Activated naive CD8-positive, alpha-beta T cell treated with anti-CD3 and anti-CD28 coated beads, Interleukin-2, amount 50 U/mL, for 24 hours (primary cell): ENCODE results near the gene RP9.
A peak's percentile ranks its signal among the peaks of the same experiment; 100 is the strongest.

ENCODE experiments used
- ATAC-seq: fragments of 150-1000 bp; cut with Tn5 transposase; one replicate; pipeline ENCODE4 v1.10.0; 2021
- DNase-seq: peaks from one replicate; pipeline ENCODE4 v3.0.0; 2021
- H3K27ac Mint-ChIP-seq: one replicate; pipeline ENCODE4 v1.8.0; 2021; ENCODE audit warnings: mild to moderate bottlenecking, mixed read lengths
- H3K27me3 Mint-ChIP-seq: one replicate; pipeline ENCODE4 v1.8.0; 2021; ENCODE audit warnings: mixed read lengths
- H3K36me3 Mint-ChIP-seq: one replicate; pipeline ENCODE4 v1.8.0; 2021; ENCODE audit warnings: low read depth, mixed read lengths
- H3K4me1 Mint-ChIP-seq: one replicate; pipeline ENCODE4 v1.8.0; 2021; ENCODE audit warnings: mixed read lengths
- H3K4me3 Mint-ChIP-seq: one replicate; pipeline ENCODE4 v1.8.0; 2021; ENCODE audit warnings: mild to moderate bottlenecking, moderate library complexity, mixed read lengths
- H3K9me3 Mint-ChIP-seq: one replicate; pipeline ENCODE4 v1.8.0; 2021; ENCODE audit warnings: mixed read lengths

The RP9 gene

DNA sequence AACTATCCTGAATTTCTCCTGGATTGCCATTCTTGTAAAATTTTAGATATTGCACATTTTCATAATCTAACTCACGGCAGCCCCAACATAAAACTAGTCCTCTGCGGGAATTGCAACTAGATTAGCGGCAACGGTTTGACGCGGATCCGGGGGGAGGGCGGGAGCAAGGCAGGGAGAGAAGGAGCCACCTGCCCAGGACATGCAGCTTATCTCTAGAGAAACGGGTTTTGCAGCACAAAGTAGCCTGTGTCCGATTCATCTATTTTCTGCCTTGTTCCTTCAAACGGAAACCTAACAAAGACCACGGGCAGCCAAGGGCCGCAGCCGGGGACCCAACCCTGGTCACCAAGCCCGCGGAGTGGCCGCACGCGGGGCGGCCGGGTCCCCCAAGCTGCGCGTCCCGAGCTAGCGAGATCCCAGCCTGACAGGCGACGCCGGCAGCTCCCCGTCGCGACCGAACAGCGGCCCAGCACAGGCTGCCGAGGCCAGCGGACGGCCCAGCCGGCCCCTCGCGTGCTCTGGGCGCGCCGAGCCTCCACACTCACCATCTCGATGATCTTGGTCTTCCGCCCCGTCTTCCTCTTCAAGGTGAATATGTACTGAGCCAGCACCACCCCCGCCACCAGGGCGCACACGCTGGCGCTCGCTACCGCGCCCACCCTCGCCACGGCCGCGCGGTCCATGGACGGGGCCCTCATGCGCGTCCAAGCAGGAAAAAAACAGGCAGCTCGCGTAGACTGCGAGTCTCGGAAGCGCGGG, 47.0 kb downstream of the RP9 start, which contains the start of gene NT5C3A:
Gene NT5C3A, minus strand, starts transcription at position 754 of the 759 bp plus-strand sequence. Its CDS starts 71 bp downstream, at position 683.
- no peak for ATAC-seq
- Mint-ChIP-seq H3K27ac (peak within 1 kb of the TSS; percentile 88), H3K4me1 (peaks cover 42% of the 10 kb centered on the region), H3K27me3 (peaks cover 4% of the 10 kb centered on the region), H3K9me3 (peaks cover 14% of the 10 kb centered on the region), H3K4me3 (peak within 1 kb of the TSS; percentile 94), H3K36me3 (peaks cover 10% of the 10 kb centered on the region)
- DNase-seq, result peak; percentile 49

DNA sequence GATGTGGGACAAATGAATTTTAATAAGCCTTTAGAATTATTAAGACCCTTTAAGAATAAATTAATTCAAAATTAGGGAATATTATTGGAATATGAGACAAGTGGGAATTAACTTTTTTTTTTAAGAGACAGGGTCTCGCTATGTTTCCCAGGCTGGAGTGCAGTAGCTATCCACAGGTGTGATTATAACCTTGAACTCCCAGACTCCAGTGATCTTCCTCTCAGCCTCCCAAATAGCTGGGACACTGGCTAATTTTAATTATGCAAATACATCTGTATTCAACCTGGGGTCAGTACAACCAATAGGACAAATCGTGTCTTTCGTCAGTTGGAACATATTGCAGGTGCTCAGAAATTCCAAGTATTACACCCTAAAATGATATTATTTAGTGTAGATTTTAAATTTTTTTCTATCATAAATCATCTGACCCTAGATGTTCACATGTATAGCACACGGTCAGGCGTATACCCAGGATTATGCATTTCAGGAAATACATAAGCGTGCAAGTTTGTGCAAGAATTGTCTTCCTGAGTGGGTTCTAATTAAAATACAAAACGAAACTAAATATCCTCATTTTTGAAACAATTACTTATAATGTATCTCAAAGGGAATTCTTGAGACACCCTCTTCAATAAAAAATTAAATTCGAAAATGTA, 47.8 kb downstream of the RP9 start:
- H3K4me3 Mint-ChIP-seq, result peak overlapping the region; percentile 94
- ATAC-seq, result no peak
- H3K27me3 Mint-ChIP-seq, result peaks cover 3% of the 10 kb centered on the region
- peak overlapping the region; percentile 84 for H3K27ac Mint-ChIP-seq
- H3K36me3 Mint-ChIP-seq, result peaks cover 14% of the 10 kb centered on the region
- no peak for DNase-seq
- H3K9me3 Mint-ChIP-seq, result peaks cover 8% of the 10 kb centered on the region
- H3K4me1 Mint-ChIP-seq, result peaks cover 42% of the 10 kb centered on the region

DNA sequence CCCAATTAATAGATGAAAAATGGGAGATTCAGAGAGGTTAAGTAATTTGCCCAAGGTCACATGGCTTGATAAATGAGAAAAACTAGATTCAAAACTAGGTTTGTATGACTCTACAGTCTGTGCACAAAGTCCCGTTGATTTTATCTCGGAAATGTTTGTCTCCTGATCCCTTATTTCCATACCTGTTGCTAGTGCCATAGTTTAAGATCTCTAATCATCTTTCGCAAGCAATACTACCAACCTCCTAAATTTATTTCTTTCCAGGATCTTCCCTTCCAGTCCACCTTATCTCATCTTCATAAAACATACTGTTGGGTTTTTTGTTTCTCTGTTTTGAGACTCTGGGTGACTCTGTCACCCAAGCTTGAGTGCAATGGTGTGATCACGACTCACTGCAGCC, 49.6 kb downstream of the RP9 start:
- peaks cover 58% of the 10 kb centered on the region for H3K4me1 Mint-ChIP-seq
- peaks cover 17% of the 10 kb centered on the region for H3K36me3 Mint-ChIP-seq
- peak overlapping the region; percentile 3 for H3K4me3 Mint-ChIP-seq
- no peak overlapping the region for H3K27ac Mint-ChIP-seq
- no peak for DNase-seq
- ATAC-seq, result no peak
- H3K27me3 Mint-ChIP-seq, result no peaks in the 10 kb centered on the region
- H3K9me3 Mint-ChIP-seq, result no peaks in the 10 kb centered on the region

- Mint-ChIP-seq H3K4me3 (peak overlapping the region; percentile 6), H3K36me3 (peaks cover 17% of the 10 kb centered on the region), H3K9me3 (no peaks in the 10 kb centered on the region), H3K27me3 (no peaks in the 10 kb centered on the region), H3K27ac (peak overlapping the region; percentile 49), H3K4me1 (peaks cover 78% of the 10 kb centered on the region)
- DNase-seq (no peak), ATAC-seq (no peak)
Measured at GRCh38 chr7:33055158-33055557, 54.0 kb downstream of the RP9 start.

- H3K27me3 Mint-ChIP-seq, result no peaks in the 10 kb centered on the region
- no peaks in the 10 kb centered on the region for H3K9me3 Mint-ChIP-seq
- peaks cover 17% of the 10 kb centered on the region for H3K36me3 Mint-ChIP-seq
- ATAC-seq (peak; percentile 88), DNase-seq (no peak)
- H3K4me3 Mint-ChIP-seq, result no peak overlapping the region
- H3K27ac Mint-ChIP-seq, result peak overlapping the region; percentile 49
- peaks cover 72% of the 10 kb centered on the region for H3K4me1 Mint-ChIP-seq
Measured at GRCh38 chr7:33054261-33054964, 54.8 kb downstream of the RP9 start.

DNA sequence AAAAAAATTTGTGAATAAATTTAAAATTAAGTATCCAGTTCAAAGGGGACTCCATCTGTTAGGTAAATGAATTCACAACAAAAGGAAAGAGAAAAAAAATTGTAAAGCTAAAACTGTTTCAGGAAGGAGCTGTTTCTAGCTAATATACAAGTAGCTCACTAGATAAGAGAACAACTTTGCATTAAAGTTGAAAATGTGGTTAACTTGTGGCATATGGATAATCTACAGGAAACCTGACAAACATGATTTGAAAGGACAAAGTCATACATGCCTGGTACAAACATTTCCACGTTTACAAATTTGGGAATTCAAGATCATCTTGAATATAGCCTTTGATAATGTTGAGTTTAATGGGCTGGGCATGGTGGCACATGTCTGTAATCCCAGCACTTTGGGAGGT, 55.5 kb downstream of the RP9 start:
- peak overlapping the region; percentile 57 for H3K27ac Mint-ChIP-seq
- peaks cover 12% of the 10 kb centered on the region for H3K36me3 Mint-ChIP-seq
- ATAC-seq (no peak), DNase-seq (no peak)
- H3K9me3 Mint-ChIP-seq, result no peaks in the 10 kb centered on the region
- peaks cover 68% of the 10 kb centered on the region for H3K4me1 Mint-ChIP-seq
- H3K4me3 Mint-ChIP-seq, result no peak overlapping the region
- H3K27me3 Mint-ChIP-seq, result no peaks in the 10 kb centered on the region

GRCh38 chr7:33050535-33051318, 58.5 kb downstream of the RP9 start:
- DNase-seq (no peak), ATAC-seq (no peak)
- H3K36me3 Mint-ChIP-seq, result peaks cover 2% of the 10 kb centered on the region
- H3K4me1 Mint-ChIP-seq, result peaks cover 59% of the 10 kb centered on the region
- H3K9me3 Mint-ChIP-seq, result no peaks in the 10 kb centered on the region
- H3K4me3 Mint-ChIP-seq, result no peak overlapping the region
- peak overlapping the region; percentile 20 for H3K27ac Mint-ChIP-seq
- no peaks in the 10 kb centered on the region for H3K27me3 Mint-ChIP-seq

DNA sequence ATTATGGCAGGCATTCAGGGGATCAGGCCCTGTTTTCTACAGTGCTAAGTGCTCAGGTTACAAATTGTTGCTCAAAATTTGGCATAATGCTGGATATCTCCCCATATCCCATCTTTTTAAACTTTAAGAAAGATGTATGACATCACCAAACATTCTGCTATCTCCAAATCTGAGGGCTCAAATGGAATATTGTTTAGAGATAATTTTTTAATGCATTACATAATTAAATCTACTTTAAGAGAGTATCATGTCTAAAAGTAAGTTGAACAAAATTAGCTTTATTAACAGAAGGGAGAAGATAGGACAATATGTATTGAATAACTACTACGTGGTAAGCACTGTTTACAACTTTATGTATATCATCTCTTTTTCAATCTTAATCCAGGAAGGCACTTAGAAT, 60.5 kb downstream of the RP9 start:
- H3K4me1 Mint-ChIP-seq, result peaks cover 49% of the 10 kb centered on the region

GRCh38 chr7:33048257-33048656, 60.9 kb downstream of the RP9 start:
- H3K27me3 Mint-ChIP-seq, result no peaks in the 10 kb centered on the region
- H3K4me3 Mint-ChIP-seq, result no peak overlapping the region
- no peak overlapping the region for H3K27ac Mint-ChIP-seq

More for the DNA sequence above, 60.5 kb downstream of the RP9 start:
- H3K4me3 Mint-ChIP-seq, result no peak overlapping the region
- H3K27ac Mint-ChIP-seq, result no peak overlapping the region
- H3K27me3 Mint-ChIP-seq, result no peaks in the 10 kb centered on the region
- ATAC-seq (no peak), DNase-seq (no peak)
- no peaks in the 10 kb centered on the region for H3K9me3 Mint-ChIP-seq
- peaks cover 2% of the 10 kb centered on the region for H3K36me3 Mint-ChIP-seq

GRCh38 chr7:33044986-33045385, 64.2 kb downstream of the RP9 start:
- no peaks in the 10 kb centered on the region for H3K27me3 Mint-ChIP-seq
- ATAC-seq (no peak), DNase-seq (no peak)
- no peak overlapping the region for H3K4me3 Mint-ChIP-seq
- no peaks in the 10 kb centered on the region for H3K9me3 Mint-ChIP-seq
- peaks cover 2% of the 10 kb centered on the region for H3K36me3 Mint-ChIP-seq
- H3K4me1 Mint-ChIP-seq, result peaks cover 38% of the 10 kb centered on the region
- H3K27ac Mint-ChIP-seq, result no peak overlapping the region

More at GRCh38 chr7:33048257-33048656, 60.9 kb downstream of the RP9 start:
- ATAC-seq, result no peak
- Mint-ChIP-seq H3K9me3 (no peaks in the 10 kb centered on the region), H3K36me3 (peaks cover 2% of the 10 kb centered on the region), H3K4me1 (peaks cover 48% of the 10 kb centered on the region)
- no peak for DNase-seq
